RPMI7951 (cell line): ENCODE results near the gene SERTAD1. TPM values are rescaled to one million over a fixed set of nuclear protein-coding genes. Genes with fewer than 3 reads are reported as not detected.
A peak's percentile ranks its signal among the peaks of the same experiment; 100 is the strongest.

Experiments used
- DNase-seq: peaks from one replicate; pipeline ENCODE4 v3.0.0-alpha.2; 2012; ENCODE audit warnings: low read depth
- total RNA-seq: library from RNA; depleted of rRNA; stranded (reverse); fragments of >200 nt; shearing (Covaris generic); gene quantifications from 2 replicates; pipeline ENCODE4 v1.2.3, GENCODE V29; 2014

SERTAD1 gene
- total RNA-seq, 1 experiment from 2014 or later, result 13.2 TPM

DNA sequence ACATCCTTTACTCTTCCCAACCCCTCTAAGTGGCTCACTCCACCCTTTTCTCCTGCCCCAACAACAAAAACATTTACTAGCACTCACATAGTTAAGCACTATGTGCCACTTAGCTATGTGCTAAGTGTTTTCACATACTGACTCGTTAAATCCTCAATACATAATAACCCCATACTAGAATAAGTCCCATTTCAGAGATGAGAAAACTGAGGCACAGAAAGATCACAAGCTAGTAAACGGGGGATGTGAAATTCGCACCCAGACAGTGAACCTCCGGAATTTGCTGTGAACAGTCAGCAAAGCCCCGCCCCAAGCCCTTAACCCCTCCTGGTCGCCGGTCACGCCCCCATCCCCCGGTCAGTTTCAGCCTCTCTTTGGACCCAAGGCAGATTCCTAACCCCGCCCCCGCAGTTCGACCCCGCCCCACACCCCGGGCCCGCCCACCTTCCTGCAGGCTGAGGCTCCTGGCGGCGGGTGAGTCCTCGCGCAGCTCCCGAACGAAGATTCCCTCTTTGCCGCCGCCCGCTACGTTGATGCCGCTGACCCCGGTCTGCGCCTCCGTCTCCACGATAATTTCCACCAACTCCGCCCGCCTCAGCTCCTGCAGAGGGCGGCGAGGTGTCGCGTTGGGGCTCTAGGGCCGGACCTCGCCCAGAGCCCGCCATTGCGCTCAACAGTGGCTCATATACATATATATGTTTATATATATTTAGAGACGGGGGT lies 22.4 kb downstream of the SERTAD1 start:
- DNase-seq, result peak; percentile 88

GRCh38 chr19:40400559-40400958 lies 25.2 kb downstream of the SERTAD1 start:
- DNase-seq, result no peak

GRCh38 chr19:40398417-40399131 lies 27.2 kb downstream of the SERTAD1 start:
- DNase-seq, result peak; percentile 66

- DNase-seq, result no peak
Observed at GRCh38 chr19:40397568-40397906, 28.3 kb downstream of the SERTAD1 start.

DNA sequence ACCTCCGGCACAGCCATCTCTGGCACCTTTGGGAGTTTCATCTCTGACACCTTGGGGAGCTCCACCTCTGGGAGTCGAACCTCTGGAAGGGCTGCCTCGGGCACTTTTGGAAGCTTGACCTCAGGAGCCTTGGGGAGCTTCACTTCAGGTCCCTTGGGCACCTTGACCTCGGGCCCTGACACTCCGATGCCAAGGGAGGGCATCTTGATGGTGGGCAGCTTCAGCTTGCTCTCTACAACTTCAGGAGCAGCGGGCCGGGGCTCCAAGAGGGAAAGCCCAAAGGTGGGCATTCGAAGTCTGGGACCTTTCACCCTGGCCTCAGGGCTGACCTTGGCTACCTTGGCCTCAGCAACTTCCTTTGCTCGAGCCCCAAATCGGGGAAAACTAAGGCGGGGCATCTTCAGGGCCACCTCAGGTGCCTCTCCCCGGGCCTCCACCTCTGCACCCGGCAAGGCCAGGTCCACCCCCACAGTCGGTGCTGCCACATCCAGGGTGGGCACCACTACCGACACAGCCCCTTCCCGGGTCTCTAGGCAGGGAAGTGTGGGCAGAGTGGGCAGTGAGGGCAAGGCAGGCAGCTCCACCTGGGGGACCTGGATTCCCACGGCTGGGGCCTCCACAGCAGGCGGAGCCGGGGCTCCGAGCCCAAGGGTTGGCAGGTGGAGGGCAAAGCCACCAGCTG lies 28.8 kb downstream of the SERTAD1 start:
- DNase-seq, result no peak

DNA sequence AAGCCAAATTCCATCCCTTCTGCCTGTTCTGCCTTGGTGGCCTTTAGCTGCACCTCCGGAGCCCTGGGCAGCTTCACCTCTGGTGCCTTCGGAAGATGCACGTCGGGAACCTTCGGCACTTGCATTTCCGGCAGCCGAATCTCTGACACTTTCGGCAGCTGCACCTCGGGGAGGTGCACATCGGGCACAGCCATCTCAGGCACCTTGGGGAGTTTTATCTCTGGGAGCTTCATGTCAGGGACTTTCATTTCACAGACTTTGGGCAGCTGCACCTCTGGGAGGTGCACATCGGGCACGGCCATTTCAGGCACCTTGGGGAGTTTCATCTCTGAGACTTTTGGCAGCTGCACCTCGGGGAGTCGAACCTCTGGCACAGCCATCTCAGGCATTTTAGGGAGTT lies 29.8 kb downstream of the SERTAD1 start:
- no peak for DNase-seq

DNA sequence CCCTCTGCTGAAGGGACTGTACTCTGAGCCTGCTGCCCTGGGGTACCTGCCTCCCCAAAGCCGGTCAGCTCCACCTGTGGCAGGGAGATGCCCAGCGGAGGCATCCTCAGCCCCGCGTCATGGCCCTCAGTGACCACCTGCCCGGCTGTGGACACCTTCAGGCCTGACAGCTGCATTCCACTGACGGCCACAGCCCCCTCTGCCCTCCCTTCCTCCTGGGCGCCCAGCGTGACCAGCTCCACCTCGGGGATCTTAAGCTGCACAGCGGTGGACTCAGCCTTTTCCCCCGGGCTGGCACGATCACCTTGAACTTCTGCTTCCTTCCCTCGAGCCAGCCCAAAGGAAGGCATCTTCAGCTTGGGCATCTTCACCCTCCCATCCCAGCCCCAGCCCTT lies 31.0 kb downstream of the SERTAD1 start:
- no peak for DNase-seq

GRCh38 chr19:40393894-40394815 lies 31.6 kb downstream of the SERTAD1 start:
- DNase-seq, result no peak

DNA sequence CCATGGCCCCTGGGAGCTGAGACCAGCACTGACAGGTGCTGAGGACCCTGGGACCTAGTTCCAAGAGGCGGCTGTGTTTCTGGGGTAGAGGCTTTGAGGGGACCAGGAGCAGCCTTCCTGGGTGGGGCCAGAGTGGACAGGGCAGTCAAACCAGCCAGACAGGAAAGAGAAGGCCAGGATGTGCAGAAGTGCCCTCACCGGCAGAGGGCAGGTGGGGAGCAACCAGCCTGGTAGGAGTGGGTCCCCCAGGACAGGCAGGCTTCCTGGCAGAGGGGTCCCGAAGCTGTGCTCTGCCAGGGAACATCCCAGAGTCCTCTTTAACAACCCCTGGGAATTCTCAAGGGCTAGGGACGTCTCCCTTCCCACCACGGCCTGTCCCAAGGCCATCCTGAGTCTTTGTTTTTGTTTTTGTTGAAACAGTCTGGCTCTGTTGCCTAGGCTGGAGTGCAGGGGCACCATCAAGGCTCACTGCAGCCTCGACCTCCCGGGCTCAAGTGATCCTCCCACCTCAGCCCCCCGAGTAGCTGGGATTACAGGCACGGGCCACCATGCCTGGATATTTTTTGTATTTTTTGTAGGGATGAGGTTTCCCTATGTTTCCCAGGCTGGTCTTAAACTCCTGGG lies 32.8 kb downstream of the SERTAD1 start:
- DNase-seq, result peak; percentile 27

DNA sequence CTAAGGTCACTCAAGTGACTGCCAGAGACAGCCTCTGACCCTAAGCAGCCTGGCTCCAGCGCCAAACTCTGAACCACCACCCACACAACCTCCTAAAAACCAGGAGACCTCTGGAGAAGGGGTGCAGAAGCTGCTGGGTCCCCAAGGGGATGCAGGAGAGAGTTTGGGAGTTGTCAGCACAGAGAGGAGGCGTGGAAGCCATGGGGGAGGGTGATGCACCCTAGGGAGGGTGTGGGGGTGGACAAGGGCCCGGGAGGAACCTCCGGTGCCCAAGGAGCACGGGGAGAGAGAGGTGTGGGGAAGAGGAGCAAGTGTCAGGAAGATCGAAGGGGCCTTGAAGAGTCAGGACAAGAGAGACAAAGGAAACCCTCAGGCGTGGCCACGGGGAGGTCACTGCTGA lies 33.7 kb downstream of the SERTAD1 start:
- DNase-seq, result no peak

- DNase-seq, result no peak
Observed at GRCh38 chr19:40390084-40390742, 35.6 kb downstream of the SERTAD1 start, which contains the start of gene HIPK4. Gene HIPK4, minus strand, starts transcription at chr19:40390181. Its CDS starts 279 bp downstream, at chr19:40389902.

DNA sequence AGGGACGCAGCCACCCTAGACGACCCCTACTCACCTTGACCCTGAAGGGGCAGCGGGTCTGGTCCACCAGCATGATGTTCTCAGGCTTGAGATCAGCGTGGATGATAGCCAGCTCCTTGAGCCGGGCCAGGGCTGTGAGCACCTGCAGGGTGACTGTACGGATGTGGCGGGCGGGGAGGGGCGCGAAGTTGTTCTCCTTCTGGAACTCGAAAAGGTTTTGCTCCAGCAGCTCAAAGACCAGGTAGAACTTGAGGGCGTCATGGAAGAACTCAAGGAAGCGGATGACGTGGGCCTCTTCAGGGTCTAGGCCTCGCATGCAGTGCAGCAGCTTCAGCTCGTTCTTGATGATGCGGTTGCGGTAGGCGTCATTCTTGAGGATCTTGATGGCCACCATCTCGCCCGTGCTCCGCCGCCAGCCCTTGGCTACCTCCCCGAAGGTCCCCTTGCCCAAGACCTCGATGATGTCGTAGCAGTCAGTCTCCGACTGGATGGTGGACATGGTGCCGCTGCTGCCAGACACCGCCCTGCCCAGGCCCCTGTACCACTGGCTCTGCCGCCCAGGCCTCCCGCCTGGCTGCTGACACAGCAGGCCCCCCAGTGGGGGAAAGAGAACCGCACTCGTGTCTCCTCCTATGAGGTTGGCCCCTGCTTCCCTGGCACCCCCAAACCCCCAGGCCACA lies 36.2 kb downstream of the SERTAD1 start:
- DNase-seq, result no peak

DNA sequence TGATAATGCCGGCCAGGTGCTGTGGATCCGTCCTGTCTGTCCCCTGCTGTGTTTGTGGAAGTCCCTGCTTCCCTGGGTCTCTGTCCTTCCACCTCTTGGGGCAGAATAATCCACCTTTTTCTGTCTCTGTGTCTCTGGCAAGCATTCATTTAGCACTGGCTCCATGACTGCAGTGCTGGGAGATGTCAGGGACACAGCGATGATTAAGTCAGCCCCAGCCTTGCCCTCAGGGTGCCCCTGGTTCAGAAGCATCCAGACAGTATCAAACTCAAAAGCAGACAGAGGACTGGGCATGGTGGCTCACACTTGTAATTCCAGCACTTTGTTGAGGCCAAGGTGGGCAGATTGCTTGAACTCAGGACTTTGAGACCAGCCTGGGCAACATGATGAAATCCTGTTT lies 37.3 kb downstream of the SERTAD1 start:
- DNase-seq, result peak; percentile 32

- DNase-seq, result no peak
Observed at GRCh38 chr19:40387155-40387554, 38.6 kb downstream of the SERTAD1 start.

DNA sequence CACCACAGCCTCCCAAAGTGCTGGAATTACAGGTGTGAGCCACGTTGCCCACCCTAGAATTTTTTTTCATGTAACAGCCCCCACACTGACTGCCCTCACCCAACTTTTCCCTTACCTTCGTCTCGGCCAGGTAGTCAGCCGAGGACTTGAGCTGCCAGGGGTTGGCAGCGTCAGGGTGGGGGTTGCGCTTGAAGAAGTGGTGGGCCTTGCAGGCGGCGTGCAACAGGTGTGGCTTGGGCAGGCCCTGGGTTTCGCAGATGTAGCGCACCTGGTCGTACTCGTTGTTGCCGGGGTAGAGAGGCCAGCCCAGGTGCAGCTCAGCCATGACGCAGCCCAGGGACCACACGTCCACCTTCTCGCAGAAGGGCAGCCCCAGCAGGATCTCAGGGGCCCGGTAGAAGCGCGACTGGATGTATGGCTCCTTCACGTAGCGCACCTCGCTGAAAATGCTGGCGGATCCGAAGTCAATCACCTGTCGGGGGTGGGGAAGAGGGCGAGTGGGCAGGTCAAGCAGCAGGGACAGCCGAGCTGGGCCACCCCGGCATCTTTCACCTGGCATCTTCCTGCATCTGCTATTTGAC lies 42.0 kb downstream of the SERTAD1 start:
- no peak for DNase-seq

GRCh38 chr19:40381321-40381720 lies 44.5 kb downstream of the SERTAD1 start:
- DNase-seq, result no peak

DNA sequence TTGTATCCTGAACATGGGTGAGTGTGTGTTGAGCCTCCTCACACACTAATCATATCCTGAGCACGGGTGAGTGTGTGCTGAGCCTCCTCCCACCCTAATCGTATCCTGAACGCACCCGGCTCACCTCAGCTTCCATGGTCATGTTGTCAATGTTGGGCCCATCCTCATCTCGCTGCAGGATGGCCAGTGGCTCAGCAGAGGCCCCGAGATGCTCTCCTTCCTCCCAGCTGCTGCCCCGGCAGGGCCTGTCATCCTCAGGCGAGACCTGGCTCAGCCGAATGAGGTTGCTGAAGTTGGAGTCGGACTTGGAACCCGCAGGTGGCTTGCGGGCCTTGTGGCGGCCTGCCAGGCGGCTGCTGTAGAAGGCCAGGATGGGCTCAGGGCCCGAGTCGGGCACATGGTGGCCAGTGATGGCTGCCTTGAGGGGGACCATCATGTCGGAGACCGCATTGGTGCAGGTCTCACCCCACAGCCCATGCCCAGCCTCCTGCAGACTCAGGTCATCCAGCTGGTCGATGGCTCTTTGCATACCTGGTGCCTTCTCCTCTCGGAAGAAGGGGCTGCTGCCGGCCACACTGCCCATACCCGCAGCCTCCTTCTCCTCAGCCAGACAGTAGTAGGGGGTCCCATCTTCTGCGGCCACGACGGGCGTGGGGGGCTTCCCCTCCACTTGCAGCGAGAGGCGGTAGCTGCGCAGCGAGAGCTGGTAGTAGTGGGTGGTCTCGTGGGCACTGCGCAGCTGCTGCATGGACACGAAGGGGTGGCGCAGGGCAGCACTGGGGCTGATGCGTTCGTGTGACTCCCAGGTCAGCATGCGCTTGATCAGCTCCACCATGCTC lies 45.4 kb downstream of the SERTAD1 start:
- no peak for DNase-seq

GRCh38 chr19:40379446-40380198 lies 46.2 kb downstream of the SERTAD1 start:
- DNase-seq, result no peak
